ENCODE data around the gene ZNF385D.

Gene ZNF385D

DNA sequence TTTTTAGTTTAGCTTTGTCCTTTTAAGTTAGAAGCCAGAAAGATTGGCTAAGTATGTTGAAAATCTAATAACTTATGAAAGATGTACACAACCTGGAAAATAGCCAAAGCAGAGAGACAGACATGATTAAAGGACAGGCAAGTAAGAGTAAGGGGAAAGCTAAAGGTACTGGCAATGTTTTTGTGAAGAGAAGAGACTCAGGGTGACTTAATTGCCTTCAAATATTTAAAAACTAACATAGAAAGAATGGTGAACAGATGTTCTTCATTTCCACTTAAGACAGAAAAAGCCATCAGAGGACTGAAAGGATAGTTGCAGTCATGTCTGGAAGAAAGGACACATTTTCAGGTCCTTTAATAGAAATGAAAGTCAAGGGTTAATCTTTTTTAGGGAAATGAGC is 68.8 kb downstream of the ZNF385D start:
- Histone ChIP-seq H3K27ac (ENCODE audit: low read depth, low read length) (no peak overlapping the region), H3K36me3 (ENCODE audit: control insufficient read depth, insufficient read depth, low read length) (no peaks in the 10 kb centered on the region), H3K4me1 (ENCODE audit: control insufficient read depth, insufficient read depth, low read length) (peaks cover 10% of the 10 kb centered on the region; the same call in 1 of the 2 replicates)

DNA sequence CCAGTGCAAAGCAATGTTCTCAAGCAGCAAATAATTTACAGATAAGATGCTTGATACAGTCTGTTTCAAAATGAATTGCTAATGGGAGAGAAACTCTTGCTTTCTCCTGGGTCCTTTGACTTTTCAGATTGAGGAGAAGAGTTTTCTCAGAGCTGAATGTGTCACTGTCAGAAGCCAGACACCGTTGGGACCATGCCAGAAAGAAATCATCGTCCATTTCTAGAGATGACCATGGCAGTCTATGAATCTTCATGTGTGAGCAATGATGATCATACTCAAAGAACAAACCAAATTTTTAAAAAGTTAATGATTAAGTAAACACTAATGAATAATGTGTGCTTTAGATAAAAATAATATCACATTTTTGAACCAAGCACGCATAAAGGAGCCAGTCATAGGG is 77.6 kb downstream of the ZNF385D start:
- no peak overlapping the region for H3K27ac ChIP-seq (ENCODE audit: low read depth, low read length)
- H3K27me3 ChIP-seq (ENCODE audit: control insufficient read depth, insufficient read depth, low read length): no peaks in the 10 kb centered on the region
- no peak overlapping the region for H3K9ac ChIP-seq (ENCODE audit: low read length)
- no peak overlapping the region for H3K4me3 ChIP-seq (ENCODE audit: low read depth, low read length)
- H3K36me3 ChIP-seq (ENCODE audit: control insufficient read depth, insufficient read depth, low read length): no peaks in the 10 kb centered on the region
- H3K9me3 ChIP-seq (ENCODE audit: control insufficient read depth, insufficient read depth, low read depth, low read length): no peaks in the 10 kb centered on the region
- peaks cover 11% of the 10 kb centered on the region; the same call in 1 of the 2 replicates for H3K4me1 ChIP-seq (ENCODE audit: control insufficient read depth, insufficient read depth, low read length)

More for the DNA sequence above, 68.8 kb downstream of the ZNF385D start:
- no peaks in the 10 kb centered on the region for H3K9me3 ChIP-seq (ENCODE audit: control insufficient read depth, insufficient read depth, low read depth, low read length)
- H3K27me3 ChIP-seq (ENCODE audit: control insufficient read depth, insufficient read depth, low read length): no peaks in the 10 kb centered on the region
- H3K9ac ChIP-seq (ENCODE audit: low read length): no peak overlapping the region
- H3K4me3 ChIP-seq (ENCODE audit: low read depth, low read length): no peak overlapping the region

DNA sequence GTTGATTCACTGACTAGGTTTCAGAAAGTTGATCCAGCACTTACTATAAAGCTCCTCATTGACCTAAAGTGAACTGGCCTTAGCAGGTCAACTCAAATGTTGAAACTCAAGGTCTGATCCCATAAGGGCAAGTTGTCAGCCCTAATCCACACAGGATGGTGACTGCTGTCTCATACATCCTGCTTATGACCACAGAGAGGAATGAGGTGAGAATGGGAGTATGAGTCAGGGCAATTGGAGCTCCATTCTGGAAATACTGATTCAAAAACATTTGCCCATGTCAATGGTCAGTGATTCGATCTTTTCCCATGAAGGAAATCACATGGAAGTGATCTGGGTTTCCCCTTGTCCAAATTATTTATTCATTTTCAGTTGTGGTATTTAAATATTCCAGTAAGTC is 78.7 kb downstream of the ZNF385D start:
- no peaks in the 10 kb centered on the region for H3K27me3 ChIP-seq (ENCODE audit: control insufficient read depth, insufficient read depth, low read length)
- no peaks in the 10 kb centered on the region for H3K36me3 ChIP-seq (ENCODE audit: control insufficient read depth, insufficient read depth, low read length)
- no peaks in the 10 kb centered on the region for H3K9me3 ChIP-seq (ENCODE audit: control insufficient read depth, insufficient read depth, low read depth, low read length)
- peaks cover 11% of the 10 kb centered on the region; the same call in 1 of the 2 replicates for H3K4me1 ChIP-seq (ENCODE audit: control insufficient read depth, insufficient read depth, low read length)
- H3K9ac ChIP-seq (ENCODE audit: low read length): no peak overlapping the region
- no peak overlapping the region for H3K27ac ChIP-seq (ENCODE audit: low read depth, low read length)
- H3K4me3 ChIP-seq (ENCODE audit: low read depth, low read length): no peak overlapping the region

DNA sequence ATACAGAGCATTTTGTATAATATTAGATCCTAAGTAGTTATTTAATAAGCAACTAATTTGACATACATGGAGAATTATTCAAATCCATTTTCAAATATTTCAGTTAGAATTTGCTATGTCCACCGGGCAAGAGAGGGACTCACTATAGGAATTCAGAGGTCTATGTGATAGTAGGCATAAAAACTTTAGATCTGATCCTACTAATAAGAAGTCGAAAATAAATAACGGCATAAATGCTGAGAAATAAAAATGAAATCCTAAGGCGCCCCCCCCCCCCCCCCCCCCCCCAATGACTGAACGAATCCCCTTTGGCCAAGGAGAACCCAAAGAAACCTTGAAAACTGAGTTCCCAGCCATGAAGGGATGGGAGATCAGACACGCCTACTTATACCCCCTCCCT is 80.6 kb downstream of the ZNF385D start:
- Histone ChIP-seq H3K9me3 (ENCODE audit: control insufficient read depth, insufficient read depth, low read depth, low read length) (no peaks in the 10 kb centered on the region), H3K27ac (ENCODE audit: low read depth, low read length) (no peak overlapping the region), H3K9ac (ENCODE audit: low read length) (no peak overlapping the region), H3K27me3 (ENCODE audit: control insufficient read depth, insufficient read depth, low read length) (no peaks in the 10 kb centered on the region), H3K4me3 (ENCODE audit: low read depth, low read length) (no peak overlapping the region), H3K36me3 (ENCODE audit: control insufficient read depth, insufficient read depth, low read length) (no peaks in the 10 kb centered on the region), H3K4me1 (ENCODE audit: control insufficient read depth, insufficient read depth, low read length) (peaks cover 12% of the 10 kb centered on the region)

DNA sequence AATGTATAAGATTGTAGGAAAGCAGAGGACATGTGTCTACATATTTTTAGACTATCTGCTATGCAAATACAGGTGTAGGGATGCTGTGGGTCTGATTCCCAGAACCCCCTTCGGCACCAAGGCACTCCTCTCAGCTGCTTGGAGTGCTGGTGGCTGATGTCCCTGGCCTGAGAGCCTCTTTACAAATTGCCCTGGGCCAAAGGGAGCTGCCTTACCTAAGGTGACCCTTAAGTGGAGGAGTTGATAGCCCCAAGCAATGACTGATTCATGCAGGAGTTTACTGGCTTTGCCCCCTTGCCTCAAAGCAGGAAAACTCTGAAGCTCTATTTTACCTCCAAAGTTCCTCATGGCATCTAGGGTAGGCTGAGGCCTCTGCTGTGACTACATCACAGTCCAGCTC is 83.0 kb downstream of the ZNF385D start:
- Histone ChIP-seq H3K27ac (ENCODE audit: low read depth, low read length) (no peak overlapping the region), H3K4me1 (ENCODE audit: control insufficient read depth, insufficient read depth, low read length) (peaks cover 15% of the 10 kb centered on the region), H3K36me3 (ENCODE audit: control insufficient read depth, insufficient read depth, low read length) (no peaks in the 10 kb centered on the region), H3K4me3 (ENCODE audit: low read depth, low read length) (no peak overlapping the region), H3K9me3 (ENCODE audit: control insufficient read depth, insufficient read depth, low read depth, low read length) (no peaks in the 10 kb centered on the region), H3K9ac (ENCODE audit: low read length) (no peak overlapping the region), H3K27me3 (ENCODE audit: control insufficient read depth, insufficient read depth, low read length) (no peaks in the 10 kb centered on the region)

DNA sequence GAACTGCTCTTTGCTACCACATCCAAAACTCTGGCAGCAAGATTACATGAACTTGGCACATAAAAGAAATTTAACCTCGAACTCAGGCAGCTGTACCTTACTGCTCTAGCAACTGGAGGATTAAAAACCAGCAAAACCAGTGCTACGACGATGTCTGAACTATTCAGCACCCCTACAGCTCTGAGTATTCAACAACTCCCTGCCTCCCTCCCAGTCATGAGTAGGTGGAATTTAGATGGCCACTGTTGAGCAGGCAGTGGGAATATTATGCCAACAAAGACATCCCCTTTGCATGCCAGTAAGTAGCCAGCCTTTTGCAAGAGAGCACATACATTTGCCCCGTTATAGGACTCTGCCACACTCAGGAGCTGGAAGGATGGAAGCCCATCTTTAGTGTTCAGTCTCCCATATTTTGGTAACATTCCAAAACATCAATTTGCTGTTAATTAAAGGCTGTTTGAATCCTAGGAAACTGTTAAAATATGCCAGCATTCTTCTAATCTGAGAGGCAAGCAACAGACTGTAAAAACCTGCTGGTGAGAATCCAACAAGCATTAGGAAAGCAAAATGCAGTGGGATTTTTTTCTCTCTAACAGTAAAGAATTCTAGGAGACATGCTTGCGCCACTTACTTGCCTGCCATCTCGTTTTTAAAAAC is 85.4 kb downstream of the ZNF385D start:
- H3K4me3 ChIP-seq (ENCODE audit: low read depth, low read length): no peak overlapping the region
- no peaks in the 10 kb centered on the region for H3K36me3 ChIP-seq (ENCODE audit: control insufficient read depth, insufficient read depth, low read length)
- H3K4me1 ChIP-seq (ENCODE audit: control insufficient read depth, insufficient read depth, low read length): peaks cover 10% of the 10 kb centered on the region
- no peaks in the 10 kb centered on the region for H3K9me3 ChIP-seq (ENCODE audit: control insufficient read depth, insufficient read depth, low read depth, low read length)
- H3K27me3 ChIP-seq (ENCODE audit: control insufficient read depth, insufficient read depth, low read length): no peaks in the 10 kb centered on the region
- no peak overlapping the region for H3K27ac ChIP-seq (ENCODE audit: low read depth, low read length)
- H3K9ac ChIP-seq (ENCODE audit: low read length): no peak overlapping the region

DNA sequence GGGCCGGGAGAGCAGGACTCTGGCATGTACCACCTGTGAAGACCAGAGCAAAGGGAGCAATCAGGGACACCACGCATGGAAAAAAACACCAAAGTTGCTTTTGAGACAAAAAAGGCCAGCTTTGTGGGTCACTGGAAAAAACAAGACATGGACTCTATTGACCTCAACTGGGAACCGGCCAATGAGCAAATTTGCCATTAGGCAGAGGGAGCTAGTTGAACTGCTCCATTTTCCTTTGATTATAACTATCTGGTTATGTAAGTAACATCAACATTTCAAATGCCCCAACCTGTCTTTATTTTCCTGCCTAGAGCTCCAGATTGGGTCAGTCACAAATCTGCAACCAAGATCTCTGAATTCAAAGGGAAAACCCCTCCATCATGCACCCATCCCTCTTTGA is 86.0 kb downstream of the ZNF385D start:
- no peaks in the 10 kb centered on the region for H3K36me3 ChIP-seq (ENCODE audit: control insufficient read depth, insufficient read depth, low read length)
- H3K9ac ChIP-seq (ENCODE audit: low read length): no peak overlapping the region
- no peaks in the 10 kb centered on the region for H3K9me3 ChIP-seq (ENCODE audit: control insufficient read depth, insufficient read depth, low read depth, low read length)
- peaks cover 10% of the 10 kb centered on the region for H3K4me1 ChIP-seq (ENCODE audit: control insufficient read depth, insufficient read depth, low read length)
- no peak overlapping the region for H3K4me3 ChIP-seq (ENCODE audit: low read depth, low read length)
- H3K27ac ChIP-seq (ENCODE audit: low read depth, low read length): no peak overlapping the region
- H3K27me3 ChIP-seq (ENCODE audit: control insufficient read depth, insufficient read depth, low read length): no peaks in the 10 kb centered on the region

DNA sequence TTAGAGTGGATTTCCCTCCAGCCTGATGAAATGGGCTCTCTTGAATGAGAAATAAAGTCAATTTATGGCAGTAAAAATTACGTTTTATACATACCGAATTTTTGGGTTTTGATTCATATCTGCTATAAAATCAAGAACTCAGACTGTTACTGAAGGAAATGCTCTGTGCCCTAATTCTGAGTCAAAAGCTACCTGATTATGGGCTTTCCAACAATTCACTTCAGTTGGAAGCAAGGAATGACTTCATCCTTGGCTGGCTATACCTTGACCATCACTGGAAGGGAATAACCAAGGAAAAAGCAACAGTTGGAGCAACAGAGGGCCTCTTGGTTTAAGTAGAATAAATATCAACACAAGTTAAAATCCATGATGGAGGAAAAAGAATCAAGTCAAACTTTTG is 88.6 kb downstream of the ZNF385D start:
- no peak overlapping the region for H3K9ac ChIP-seq (ENCODE audit: low read length)
- no peaks in the 10 kb centered on the region for H3K36me3 ChIP-seq (ENCODE audit: control insufficient read depth, insufficient read depth, low read length)
- no peaks in the 10 kb centered on the region for H3K9me3 ChIP-seq (ENCODE audit: control insufficient read depth, insufficient read depth, low read depth, low read length)
- no peak overlapping the region for H3K4me3 ChIP-seq (ENCODE audit: low read depth, low read length)
- H3K27ac ChIP-seq (ENCODE audit: low read depth, low read length): no peak overlapping the region
- no peaks in the 10 kb centered on the region for H3K27me3 ChIP-seq (ENCODE audit: control insufficient read depth, insufficient read depth, low read length)
- H3K4me1 ChIP-seq (ENCODE audit: control insufficient read depth, insufficient read depth, low read length): peaks cover 7% of the 10 kb centered on the region

DNA sequence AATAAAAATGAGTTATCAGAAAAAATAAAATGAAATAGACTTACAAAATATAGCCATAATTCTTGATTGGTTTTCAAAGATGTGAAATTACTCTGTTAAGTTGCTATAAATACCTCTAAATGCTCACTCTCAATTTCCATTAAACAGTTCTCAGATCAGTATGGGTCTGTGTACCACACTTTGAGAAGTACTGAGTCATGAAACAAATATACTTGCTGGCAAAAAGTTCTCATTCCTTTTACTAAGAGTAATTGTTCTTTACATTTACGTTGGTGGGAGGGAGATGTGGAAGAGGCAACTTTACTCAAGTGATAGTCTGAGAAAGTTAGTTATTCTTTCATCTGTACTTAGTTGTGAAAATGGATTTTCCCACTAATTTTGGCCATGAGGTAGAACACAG is 96.3 kb downstream of the ZNF385D start:
- H3K9ac ChIP-seq (ENCODE audit: low read length): no peak overlapping the region
- no peaks in the 10 kb centered on the region for H3K36me3 ChIP-seq (ENCODE audit: control insufficient read depth, insufficient read depth, low read length)
- H3K4me3 ChIP-seq (ENCODE audit: low read depth, low read length): no peak overlapping the region
- H3K9me3 ChIP-seq (ENCODE audit: control insufficient read depth, insufficient read depth, low read depth, low read length): no peaks in the 10 kb centered on the region
- H3K27ac ChIP-seq (ENCODE audit: low read depth, low read length): no peak overlapping the region
- H3K4me1 ChIP-seq (ENCODE audit: control insufficient read depth, insufficient read depth, low read length): no peaks in the 10 kb centered on the region
- H3K27me3 ChIP-seq (ENCODE audit: control insufficient read depth, insufficient read depth, low read length): no peaks in the 10 kb centered on the region

DNA sequence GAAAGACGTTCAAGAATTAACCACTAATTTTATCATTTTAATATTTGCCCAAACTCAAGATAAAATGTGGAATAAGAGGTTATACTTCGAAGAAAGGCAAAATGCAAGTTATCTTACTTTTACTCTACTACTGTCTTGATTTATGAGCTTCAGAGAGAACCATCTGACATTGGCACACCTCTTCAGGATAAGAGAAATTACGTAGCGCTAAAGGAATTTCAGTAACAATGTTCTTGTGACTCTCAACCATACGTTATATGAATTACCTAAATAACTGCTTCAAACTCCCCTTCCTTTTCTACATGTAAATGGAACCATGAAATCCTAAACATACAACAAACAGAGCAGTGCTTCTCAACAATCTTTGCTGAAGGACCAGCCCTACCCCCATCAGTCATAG is 96.8 kb downstream of the ZNF385D start:
- H3K9me3 ChIP-seq (ENCODE audit: control insufficient read depth, insufficient read depth, low read depth, low read length): no peaks in the 10 kb centered on the region
- no peak overlapping the region for H3K9ac ChIP-seq (ENCODE audit: low read length)
- H3K36me3 ChIP-seq (ENCODE audit: control insufficient read depth, insufficient read depth, low read length): no peaks in the 10 kb centered on the region
- H3K4me1 ChIP-seq (ENCODE audit: control insufficient read depth, insufficient read depth, low read length): no peaks in the 10 kb centered on the region
- no peaks in the 10 kb centered on the region for H3K27me3 ChIP-seq (ENCODE audit: control insufficient read depth, insufficient read depth, low read length)
- H3K4me3 ChIP-seq (ENCODE audit: low read depth, low read length): no peak overlapping the region
- H3K27ac ChIP-seq (ENCODE audit: low read depth, low read length): no peak overlapping the region

DNA sequence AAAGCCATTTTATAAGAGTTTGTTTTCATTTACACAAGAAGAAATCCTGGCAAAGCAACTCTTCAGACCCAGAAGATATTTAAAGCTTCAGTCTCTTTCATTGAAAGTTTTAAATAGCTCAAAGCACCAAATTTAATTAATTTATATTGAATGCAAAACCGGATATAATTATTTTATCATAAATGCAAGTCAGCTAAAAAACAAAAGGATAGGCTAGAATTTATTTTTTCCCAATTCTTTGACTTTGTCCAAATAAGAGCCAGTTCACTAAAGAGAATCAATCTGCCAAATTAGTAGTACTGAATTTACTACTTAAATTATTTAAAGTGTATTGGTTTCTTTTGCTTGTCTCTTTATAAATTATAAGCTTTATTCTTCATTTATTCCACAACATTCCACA is 101.5 kb downstream of the ZNF385D start:
- no peaks in the 10 kb centered on the region for H3K9me3 ChIP-seq (ENCODE audit: control insufficient read depth, insufficient read depth, low read depth, low read length)
- H3K4me1 ChIP-seq (ENCODE audit: control insufficient read depth, insufficient read depth, low read length): no peaks in the 10 kb centered on the region
- no peak overlapping the region for H3K4me3 ChIP-seq (ENCODE audit: low read depth, low read length)
- no peaks in the 10 kb centered on the region for H3K36me3 ChIP-seq (ENCODE audit: control insufficient read depth, insufficient read depth, low read length)
- no peaks in the 10 kb centered on the region for H3K27me3 ChIP-seq (ENCODE audit: control insufficient read depth, insufficient read depth, low read length)
- H3K27ac ChIP-seq (ENCODE audit: low read depth, low read length): no peak overlapping the region
- H3K9ac ChIP-seq (ENCODE audit: low read length): no peak overlapping the region

DNA sequence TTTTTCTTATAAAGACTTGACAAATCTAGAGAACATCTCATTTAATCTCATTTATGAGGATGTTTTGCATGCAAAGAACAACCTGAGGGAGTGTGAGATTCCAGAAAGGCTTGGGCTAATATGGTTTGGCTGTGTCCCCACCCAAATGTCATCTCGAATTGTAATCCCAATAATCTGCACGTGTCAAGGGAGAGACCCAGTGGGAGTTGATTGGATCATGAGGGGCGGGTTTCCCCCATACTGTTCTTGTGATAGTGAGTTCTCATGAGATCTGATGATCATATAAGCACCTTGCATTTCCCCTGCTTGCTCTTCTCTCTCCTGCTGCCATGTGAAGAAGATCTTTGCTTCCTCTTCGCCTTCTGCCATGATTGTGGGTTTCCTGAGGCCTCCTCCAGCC is 103.0 kb downstream of the ZNF385D start:
- Histone ChIP-seq H3K4me3 (ENCODE audit: low read depth, low read length) (no peak overlapping the region), H3K36me3 (ENCODE audit: control insufficient read depth, insufficient read depth, low read length) (no peaks in the 10 kb centered on the region), H3K4me1 (ENCODE audit: control insufficient read depth, insufficient read depth, low read length) (no peaks in the 10 kb centered on the region), H3K27ac (ENCODE audit: low read depth, low read length) (no peak overlapping the region), H3K9ac (ENCODE audit: low read length) (no peak overlapping the region), H3K9me3 (ENCODE audit: control insufficient read depth, insufficient read depth, low read depth, low read length) (no peaks in the 10 kb centered on the region), H3K27me3 (ENCODE audit: control insufficient read depth, insufficient read depth, low read length) (no peaks in the 10 kb centered on the region)

Measured in HUES6 (cell line).